ENCODE measurements around the gene MAZ. TPM values are rescaled to one million over a fixed set of nuclear protein-coding genes. Genes with fewer than 3 reads are reported as not detected.

The MAZ gene
- total and polyA plus RNA-seq, 4 donors = 94.9 to 170 (median 136) TPM

- H3K9me3 ChIP-seq (ENCODE audit: control insufficient read depth in 4 of 4, insufficient read depth in 3 of 4, low read length in 3 of 4) = no peaks in the 10 kb centered on the region
- WGBS, 2 donors = 92 to 96% methylated on average over 6 of the region's 6 CpGs
- H3K27me3 ChIP-seq (ENCODE audit: control insufficient read depth in 3 of 3, insufficient read depth in 3 of 3, low read length in 2 of 3) = peaks cover 0 to 2% (median 0%) of the 10 kb centered on the region in 3 donors
- ATAC-seq (ENCODE audit: insufficient read depth, low FRiP score) (no peak), DNase-seq (no peak)
- TF ChIP-seq CTCF (IDR thresholded peaks at IDR 0.05; ENCODE audit: control extremely low read depth, extremely low read depth) = no peak
- no peak overlapping the region for H3K9ac ChIP-seq (ENCODE audit: insufficient read depth in 1 of 2, low read length in 2 of 2)
- peaks cover 0 to 75% (median 2%) of the 10 kb centered on the region in 4 donors for H3K36me3 ChIP-seq (ENCODE audit: control insufficient read depth in 4 of 4, insufficient read depth in 4 of 4, low read length in 4 of 4)
- H3K4me1 ChIP-seq (ENCODE audit: control insufficient read depth in 5 of 5, insufficient read depth in 5 of 5, low read length in 5 of 5) = peaks cover 0 to 3% (median 0%) of the 10 kb centered on the region in 5 donors
- H3K27ac ChIP-seq (ENCODE audit: low read depth in 1 of 2, low read length in 1 of 2) = no peak overlapping the region
- no peak overlapping the region for H3K4me3 ChIP-seq
These were observed 33.5 kb downstream of the MAZ start for GRCh38 chr16:29839822-29840221.

GRCh38 chr16:29840240-29840639, 33.9 kb downstream of the MAZ start:
- Histone ChIP-seq H3K9me3 (ENCODE audit: control insufficient read depth in 4 of 4, insufficient read depth in 3 of 4, low read length in 3 of 4) (no peaks in the 10 kb centered on the region), H3K4me1 (ENCODE audit: control insufficient read depth in 5 of 5, insufficient read depth in 5 of 5, low read length in 5 of 5) (peaks cover 0 to 3% (median 0%) of the 10 kb centered on the region in 5 donors), H3K27me3 (ENCODE audit: control insufficient read depth in 3 of 3, insufficient read depth in 3 of 3, low read length in 2 of 3) (peaks cover 0 to 2% (median 0%) of the 10 kb centered on the region in 3 donors), H3K36me3 (ENCODE audit: control insufficient read depth in 4 of 4, insufficient read depth in 4 of 4, low read length in 4 of 4) (peaks cover 0 to 75% (median 2%) of the 10 kb centered on the region in 4 donors), H3K4me3 (no peak overlapping the region), H3K27ac (ENCODE audit: low read depth in 1 of 2, low read length in 1 of 2) (no peak overlapping the region), H3K9ac (ENCODE audit: insufficient read depth in 1 of 2, low read length in 2 of 2) (no peak overlapping the region)
- no peak for TF ChIP-seq CTCF (IDR thresholded peaks at IDR 0.05; ENCODE audit: control extremely low read depth, extremely low read depth)
- ATAC-seq (ENCODE audit: insufficient read depth, low FRiP score) (no peak), DNase-seq (no peak)
- WGBS, 2 donors = 87 to 88% methylated on average over 10 of the region's 10 CpGs

DNA sequence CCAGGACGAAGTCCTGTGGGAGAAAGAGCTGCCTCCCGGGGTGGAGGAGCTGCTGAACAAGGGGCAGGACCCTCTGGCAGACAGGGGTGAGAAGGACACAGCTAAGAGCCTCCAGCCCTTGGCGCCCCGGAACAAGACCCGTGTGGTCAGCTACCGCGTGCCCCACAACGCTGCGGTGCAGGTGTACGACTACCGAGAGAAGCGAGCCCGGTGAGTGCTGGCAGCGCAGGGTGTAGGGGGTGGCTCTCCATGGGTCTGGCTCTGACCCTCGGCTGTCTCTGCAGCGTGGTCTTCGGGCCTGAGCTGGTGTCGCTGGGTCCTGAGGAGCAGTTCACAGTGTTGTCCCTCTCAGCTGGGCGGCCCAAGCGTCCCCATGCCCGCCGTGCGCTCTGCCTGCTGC, 35.3 kb downstream of the MAZ start:
- Histone ChIP-seq H3K27me3 (ENCODE audit: control insufficient read depth in 3 of 3, insufficient read depth in 3 of 3, low read length in 2 of 3) (peaks cover 0 to 2% (median 0%) of the 10 kb centered on the region in 3 donors), H3K9ac (ENCODE audit: insufficient read depth in 1 of 2, low read length in 2 of 2) (no peak overlapping the region), H3K4me1 (ENCODE audit: control insufficient read depth in 5 of 5, insufficient read depth in 5 of 5, low read length in 5 of 5) (peaks cover 0 to 12% (median 0%) of the 10 kb centered on the region in 5 donors), H3K27ac (ENCODE audit: low read depth in 1 of 2, low read length in 1 of 2) (no peak overlapping the region), H3K9me3 (ENCODE audit: control insufficient read depth in 4 of 4, insufficient read depth in 3 of 4, low read length in 3 of 4) (no peaks in the 10 kb centered on the region), H3K36me3 (ENCODE audit: control insufficient read depth in 4 of 4, insufficient read depth in 4 of 4, low read length in 4 of 4) (peaks cover 0 to 77% (median 3%) of the 10 kb centered on the region in 4 donors), H3K4me3 (no peak overlapping the region)
- ATAC-seq (ENCODE audit: insufficient read depth, low FRiP score) = no peak
- WGBS, 2 donors = 92 to 95% methylated on average over 23 of the region's 23 CpGs
- TF ChIP-seq CTCF (IDR thresholded peaks at IDR 0.05; ENCODE audit: control extremely low read depth, extremely low read depth) = no peak
- DNase-seq = no peak

Data from lung (tissue), 12 donors.